Nephron (organoid): ENCODE measurements around the gene LRRC56.
"Not testable (repeated sequence)": the region's sequence is repeated elsewhere in the genome, so short reads cannot be mapped to it uniquely, and the experiment has no call there.

ENCODE experiments used
- H3K27ac Mint-ChIP-seq, 3 experiments: 2 replicates each; pipeline ENCODE4 v1.8.0; 2020; ENCODE audit warnings: mixed read lengths in 3 of 3, mild to moderate bottlenecking in 2 of 3, moderate library complexity in 1 of 3
- H3K27me3 Mint-ChIP-seq: 2 replicates; pipeline ENCODE4 v1.8.0; 2021; ENCODE audit warnings: low read depth, mild to moderate bottlenecking, moderate library complexity, mixed read lengths
- H3K36me3 Mint-ChIP-seq: 2 replicates; pipeline ENCODE4 v1.8.0; 2020; ENCODE audit warnings: low read depth, mixed read lengths
- H3K4me1 Mint-ChIP-seq: 2 replicates; pipeline ENCODE4 v1.8.0; 2020; ENCODE audit warnings: mixed read lengths
- H3K4me3 Mint-ChIP-seq, 3 experiments: 2 replicates each; pipeline ENCODE4 v1.8.0; 2020; ENCODE audit warnings: mild to moderate bottlenecking in 3 of 3, mixed read lengths in 3 of 3, moderate library complexity in 2 of 3
- H3K9me3 Mint-ChIP-seq: 2 replicates; pipeline ENCODE4 v1.8.0; 2020; ENCODE audit warnings: mixed read lengths
- TF ChIP-seq, protein P1 (sequence below), 3 experiments: fragments of 200-600 bp; sonication (generic); IDR thresholded peaks; one replicate each; pipeline ENCODE4 v1.5.0; 2021; ENCODE audit warnings: antibody characterized with exemption in 3 of 3; ENCODE audit not compliant: unreplicated experiment in 3 of 3

Gene LRRC56

DNA sequence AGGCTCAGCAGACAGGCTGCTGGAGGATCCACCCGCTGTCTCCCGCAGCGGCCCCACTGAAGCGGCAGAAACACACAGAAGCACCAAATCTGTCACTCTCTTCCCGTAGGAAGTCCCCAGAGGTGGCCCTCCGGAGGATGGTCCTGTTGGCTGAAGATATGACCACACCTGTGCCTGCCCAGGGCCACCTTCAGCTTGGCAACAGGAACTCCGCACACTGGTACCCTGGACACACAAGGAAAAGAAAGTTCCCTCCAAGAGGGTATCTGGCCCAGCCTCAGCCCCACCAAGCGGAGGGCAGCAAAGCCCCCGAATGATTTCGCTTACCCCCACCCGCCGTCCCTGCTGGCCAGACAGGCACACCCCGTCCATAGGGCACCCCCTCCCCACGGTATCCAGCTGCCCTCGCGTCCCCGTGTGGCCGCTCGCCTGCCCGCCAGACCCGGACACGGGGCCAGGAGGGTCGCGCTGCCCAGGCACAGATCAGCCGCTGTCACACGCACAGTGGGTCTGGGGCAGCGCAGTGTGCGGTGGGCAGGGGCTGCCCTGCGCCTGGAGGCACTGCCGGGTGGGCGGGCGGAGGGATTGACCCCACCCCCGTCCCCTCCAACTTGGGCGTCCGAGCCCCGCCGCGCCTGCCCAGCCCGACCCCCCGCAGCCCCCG lies 30.4 kb downstream of the LRRC56 start:
- H3K27me3 Mint-ChIP-seq: no peaks in the 10 kb centered on the region
- peak overlapping the region in 1 of 3 experiments; percentile 23 for H3K27ac Mint-ChIP-seq
- no peaks in the 10 kb centered on the region for H3K4me1 Mint-ChIP-seq
- TF ChIP-seq, protein P1, sequence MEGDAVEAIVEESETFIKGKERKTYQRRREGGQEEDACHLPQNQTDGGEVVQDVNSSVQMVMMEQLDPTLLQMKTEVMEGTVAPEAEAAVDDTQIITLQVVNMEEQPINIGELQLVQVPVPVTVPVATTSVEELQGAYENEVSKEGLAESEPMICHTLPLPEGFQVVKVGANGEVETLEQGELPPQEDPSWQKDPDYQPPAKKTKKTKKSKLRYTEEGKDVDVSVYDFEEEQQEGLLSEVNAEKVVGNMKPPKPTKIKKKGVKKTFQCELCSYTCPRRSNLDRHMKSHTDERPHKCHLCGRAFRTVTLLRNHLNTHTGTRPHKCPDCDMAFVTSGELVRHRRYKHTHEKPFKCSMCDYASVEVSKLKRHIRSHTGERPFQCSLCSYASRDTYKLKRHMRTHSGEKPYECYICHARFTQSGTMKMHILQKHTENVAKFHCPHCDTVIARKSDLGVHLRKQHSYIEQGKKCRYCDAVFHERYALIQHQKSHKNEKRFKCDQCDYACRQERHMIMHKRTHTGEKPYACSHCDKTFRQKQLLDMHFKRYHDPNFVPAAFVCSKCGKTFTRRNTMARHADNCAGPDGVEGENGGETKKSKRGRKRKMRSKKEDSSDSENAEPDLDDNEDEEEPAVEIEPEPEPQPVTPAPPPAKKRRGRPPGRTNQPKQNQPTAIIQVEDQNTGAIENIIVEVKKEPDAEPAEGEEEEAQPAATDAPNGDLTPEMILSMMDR (IDR thresholded peaks at IDR 0.05; ENCODE audit: unreplicated experiment in 3 of 3): no peak
- H3K4me3 Mint-ChIP-seq: peak overlapping the region; percentile 83 to 88 (median 86)
- H3K9me3 Mint-ChIP-seq: no peaks in the 10 kb centered on the region
- H3K36me3 Mint-ChIP-seq: no peaks in the 10 kb centered on the region

DNA sequence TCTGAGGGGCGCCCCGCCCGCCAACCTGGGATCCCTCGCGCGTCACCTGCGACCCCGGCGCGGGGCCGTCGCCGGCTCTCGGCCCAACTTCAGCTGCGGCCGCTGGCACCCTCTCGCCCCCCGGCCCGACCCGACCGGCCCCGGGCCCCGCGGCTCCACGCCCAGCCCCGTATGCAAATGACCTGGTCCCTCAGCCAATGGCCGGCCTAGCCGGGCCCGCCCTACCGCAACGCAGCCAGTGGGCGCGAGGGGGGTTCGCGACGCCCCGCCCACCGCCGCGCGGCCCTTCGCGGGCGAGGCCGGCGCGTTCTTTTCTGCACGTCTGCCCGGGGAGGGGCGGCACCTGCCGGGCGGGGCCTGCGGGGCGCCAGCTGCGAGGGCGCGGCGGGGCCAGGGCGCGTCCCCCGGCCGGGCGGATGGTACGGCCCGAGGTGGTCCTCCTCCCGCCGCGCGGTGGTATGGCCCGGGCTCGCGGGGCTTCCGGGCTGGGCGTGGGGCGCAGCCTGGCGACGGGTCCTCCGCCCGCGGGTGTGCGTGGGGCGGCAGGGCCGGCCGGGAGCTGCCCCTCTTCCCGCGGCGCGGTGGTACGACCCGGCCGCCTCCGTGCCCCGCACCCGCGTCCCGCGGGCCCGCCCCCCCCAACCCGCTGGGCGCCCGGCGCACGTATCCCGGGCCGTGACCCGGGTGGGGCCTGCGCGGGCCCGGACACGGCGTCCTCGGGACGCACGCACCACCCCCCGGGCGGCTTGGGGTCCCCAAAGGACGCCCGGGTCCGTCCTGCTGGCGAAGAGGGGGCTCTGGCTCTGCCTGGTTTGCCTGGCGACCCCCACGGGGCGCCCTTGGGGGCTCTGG lies 31.2 kb downstream of the LRRC56 start:
- H3K27ac Mint-ChIP-seq: peak overlapping the region in 1 of 3 experiments; percentile 69
- peak overlapping the region; percentile 80 to 84 (median 82) for H3K4me3 Mint-ChIP-seq
- no peaks in the 10 kb centered on the region for H3K9me3 Mint-ChIP-seq
- TF ChIP-seq, protein P1 (IDR thresholded peaks at IDR 0.05; ENCODE audit: unreplicated experiment in 3 of 3): no peak
- H3K36me3 Mint-ChIP-seq: no peaks in the 10 kb centered on the region
- H3K27me3 Mint-ChIP-seq: peaks cover 4% of the 10 kb centered on the region
- H3K4me1 Mint-ChIP-seq: no peaks in the 10 kb centered on the region

DNA sequence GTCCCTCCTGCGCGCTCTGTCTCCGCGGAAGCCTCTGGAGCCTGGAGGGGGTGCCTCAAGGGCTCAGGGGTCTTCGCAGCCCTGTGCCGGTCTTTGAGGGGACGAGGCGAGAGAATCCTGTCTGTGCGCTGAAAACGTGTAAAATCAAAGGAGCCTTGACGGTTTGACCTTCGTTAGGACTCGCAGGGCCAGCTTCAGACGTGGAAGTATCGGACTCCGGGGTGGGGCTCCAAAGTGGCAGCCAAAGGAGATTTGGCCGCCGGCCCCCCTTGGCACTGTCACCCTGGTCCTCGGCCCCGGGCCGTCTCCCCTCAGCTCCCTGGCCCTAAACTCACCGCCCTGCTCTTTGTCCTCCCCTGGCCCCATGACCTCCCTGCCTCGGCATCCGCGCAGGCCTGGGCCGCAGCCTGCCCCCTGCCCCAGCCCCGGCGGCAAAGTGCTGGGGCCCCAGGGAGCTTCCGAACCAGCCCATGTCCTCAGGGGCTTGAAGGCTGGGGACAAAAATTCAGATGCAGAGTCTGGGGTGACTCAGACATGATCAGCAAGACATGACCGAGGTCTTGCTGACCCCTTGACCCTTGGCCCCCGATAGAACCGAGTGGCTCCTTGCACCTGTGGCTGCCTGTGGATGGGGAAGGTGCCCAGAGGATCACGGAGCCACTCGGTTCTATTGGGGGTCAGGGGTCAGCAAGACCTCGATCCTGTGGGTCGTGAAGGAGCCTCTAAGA lies 32.0 kb downstream of the LRRC56 start:
- Mint-ChIP-seq H3K36me3 (no peaks in the 10 kb centered on the region), H3K27me3 (peaks cover 8% of the 10 kb centered on the region), H3K9me3 (no peaks in the 10 kb centered on the region), H3K4me3 (peak overlapping the region; percentile 80 to 88 (median 82)), H3K27ac (peak overlapping the region in 1 of 3 experiments; percentile 69), H3K4me1 (peaks cover 6% of the 10 kb centered on the region)
- TF ChIP-seq, protein P1 (IDR thresholded peaks at IDR 0.05; ENCODE audit: unreplicated experiment in 3 of 3): no peak

DNA sequence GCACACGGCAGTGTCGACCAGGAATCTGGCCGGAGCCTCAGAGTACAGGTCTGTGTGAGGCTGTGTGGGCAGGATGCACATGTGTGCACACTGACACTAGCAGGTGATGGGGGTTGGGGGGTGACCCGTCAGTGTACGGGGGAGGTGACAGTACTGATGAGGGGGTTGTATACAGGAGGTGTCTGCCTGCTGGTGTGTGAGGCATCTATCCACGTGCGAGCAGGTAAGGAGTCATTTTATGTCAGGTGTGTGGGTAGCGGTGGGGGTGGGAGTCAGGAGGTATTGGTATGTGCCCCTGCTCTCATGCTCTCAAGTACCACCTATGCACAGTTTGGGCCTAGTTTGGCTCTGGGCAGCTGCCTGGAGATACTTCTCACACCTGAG lies 34.5 kb downstream of the LRRC56 start:
- Mint-ChIP-seq H3K9me3 (no peaks in the 10 kb centered on the region), H3K36me3 (no peaks in the 10 kb centered on the region), H3K27ac (peak overlapping the region in 1 of 3 experiments; percentile 51), H3K4me1 (peaks cover 15% of the 10 kb centered on the region), H3K27me3 (peaks cover 22% of the 10 kb centered on the region), H3K4me3 (peak overlapping the region; percentile 23 to 32 (median 30))
- TF ChIP-seq, protein P1 (IDR thresholded peaks at IDR 0.05; ENCODE audit: unreplicated experiment in 3 of 3): no peak

DNA sequence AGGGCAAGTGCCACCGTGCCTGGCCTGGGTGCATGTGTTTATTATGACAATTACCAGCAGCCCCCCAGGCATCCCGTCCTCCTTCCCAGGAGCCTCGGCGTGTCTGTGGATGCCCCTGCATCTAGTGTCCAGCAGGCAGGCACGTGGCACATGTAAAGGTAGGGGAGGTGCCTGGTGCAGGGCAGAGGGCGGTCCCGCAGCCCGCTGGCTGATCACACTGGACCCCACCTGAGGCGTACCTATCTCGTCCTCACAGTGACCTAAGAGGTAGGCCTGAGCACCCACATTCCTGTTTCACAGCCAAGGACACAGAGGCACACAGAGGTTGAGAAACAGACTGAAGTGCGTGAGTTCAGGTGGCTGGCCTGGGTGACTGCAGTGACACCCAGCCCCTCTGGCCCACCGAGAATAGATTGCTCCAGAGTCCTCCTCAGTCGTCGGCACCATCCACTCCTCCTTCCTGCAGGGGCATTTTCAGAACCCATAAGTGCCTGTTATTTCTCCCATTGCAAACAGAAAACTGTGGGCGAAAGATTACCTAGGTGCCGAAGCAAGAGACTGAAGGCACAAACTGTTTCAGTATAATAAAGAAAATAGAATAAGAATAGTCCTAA lies 35.9 kb downstream of the LRRC56 start:
- H3K36me3 Mint-ChIP-seq: no peaks in the 10 kb centered on the region
- peak overlapping the region; percentile 87 to 92 (median 90) for H3K27ac Mint-ChIP-seq
- no peaks in the 10 kb centered on the region for H3K9me3 Mint-ChIP-seq
- H3K4me3 Mint-ChIP-seq: peak overlapping the region; percentile 82 to 92 (median 87)
- TF ChIP-seq, protein P1 (IDR thresholded peaks at IDR 0.05; ENCODE audit: unreplicated experiment in 3 of 3): no peak
- H3K4me1 Mint-ChIP-seq: peaks cover 20% of the 10 kb centered on the region
- peaks cover 22% of the 10 kb centered on the region for H3K27me3 Mint-ChIP-seq

DNA sequence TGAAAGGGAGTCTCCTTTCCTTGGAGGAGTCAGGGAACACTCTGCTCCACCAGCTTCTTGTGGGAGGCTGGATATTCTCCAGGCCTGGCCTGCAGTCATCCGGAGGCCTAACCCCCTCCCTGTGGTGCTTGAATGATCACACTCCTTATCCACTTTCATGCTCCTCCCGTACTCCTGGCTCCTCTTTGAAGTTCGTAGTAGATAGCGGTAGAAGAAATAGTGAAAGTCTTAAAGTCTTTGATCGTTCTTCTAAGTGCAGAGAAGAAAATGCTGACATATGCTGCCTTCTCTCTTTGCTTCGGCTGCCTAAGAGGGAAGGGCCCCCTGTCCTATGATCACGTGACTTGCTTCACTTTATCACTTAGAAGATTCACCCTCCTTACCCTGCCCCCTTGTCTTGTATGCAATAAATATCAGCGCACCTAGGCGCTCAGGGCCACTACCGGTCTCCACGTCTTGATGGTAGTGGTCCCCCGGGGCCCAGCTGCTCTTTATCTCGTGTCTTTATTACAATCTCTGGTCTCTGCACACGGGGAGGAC lies 36.8 kb downstream of the LRRC56 start:
- not testable (repeated sequence) for H3K36me3 Mint-ChIP-seq, H3K9me3 Mint-ChIP-seq
- Mint-ChIP-seq H3K27me3 (peaks cover 22% of the 10 kb centered on the region), H3K4me1 (peaks cover 20% of the 10 kb centered on the region), H3K4me3 (peak overlapping the region; percentile 82 to 92 (median 87)), H3K27ac (peak overlapping the region; percentile 87 to 92 (median 90))
